Posterior vena cava (tissue), 2 donors: Measurements from ENCODE around the gene PAXX. TPM values are rescaled to one million over a fixed set of nuclear protein-coding genes. Genes with fewer than 3 reads are reported as not detected.
"Not testable (repeated sequence)": the region's sequence is repeated elsewhere in the genome, so short reads cannot be mapped to it uniquely, and the experiment has no call there.

Experiments
- DNase-seq: peaks from one replicate; pipeline ENCODE4 v3.0.0-alpha.2; 2020; ENCODE audit warnings: low spot score
- intact Hi-C, 2 donors: fragments of 100-400 bp; cut with DNase I; formaldehyde crosslinking; loops; one replicate each; pipeline versions ENCODE4 v1.14.1 to v1.14.2; 2022 to 2023
- total RNA-seq, 2 donors: library from RNA; stranded (reverse); fragmentation: NEBNext Ultra II Directional; extraction: Animal tissue kit (Norgen Biotek cat#: 25700); gene quantifications; one replicate each; pipeline ENCODE4 v1.2.1, GENCODE V29; 2021
- donor health status: DM: yes; HTN: yes; CAD: no.
- donor health status: DM: yes; HTN: yes; CAD: no.

The PAXX gene
- total RNA-seq, 2 donors from 2014 or later = 23.1 to 25.4 TPM

- intact Hi-C loops = no loop called here
- no peak for DNase-seq
Measured at GRCh38 chr9:137023157-137023556, 30.9 kb downstream of the PAXX start.

DNA sequence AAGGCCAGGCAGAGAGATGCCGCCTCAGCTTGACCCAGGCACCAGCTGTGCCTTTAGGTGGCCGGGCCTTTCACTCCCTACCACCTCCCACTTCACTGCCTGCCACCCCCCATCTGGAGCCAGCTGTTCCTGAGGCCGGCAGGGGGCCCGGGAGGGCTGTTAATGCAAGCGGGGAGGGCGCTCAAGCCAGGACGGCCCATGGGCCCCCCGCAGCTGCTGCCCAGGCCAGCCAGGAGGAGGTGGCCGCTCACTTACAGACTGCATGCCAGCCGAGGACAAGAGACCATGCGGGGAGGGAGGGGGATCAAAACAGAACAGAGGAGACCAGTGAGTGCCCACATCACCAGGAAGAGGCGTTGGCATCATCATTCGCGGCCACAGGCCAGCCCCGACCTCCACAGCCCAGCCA lies 31.4 kb downstream of the PAXX start:
- intact Hi-C loops = no loop called here

GRCh38 chr9:137025517-137025966 lies 33.3 kb downstream of the PAXX start:
- DNase-seq = no peak
- intact Hi-C loops = loop anchor here in 1 of 2 donors (5.0 kb wide), 1 partner anchor 238 kb away; no protein-coding TSS in a partner anchor

More for the DNA sequence above, 31.4 kb downstream of the PAXX start:
- no peak for DNase-seq

DNA sequence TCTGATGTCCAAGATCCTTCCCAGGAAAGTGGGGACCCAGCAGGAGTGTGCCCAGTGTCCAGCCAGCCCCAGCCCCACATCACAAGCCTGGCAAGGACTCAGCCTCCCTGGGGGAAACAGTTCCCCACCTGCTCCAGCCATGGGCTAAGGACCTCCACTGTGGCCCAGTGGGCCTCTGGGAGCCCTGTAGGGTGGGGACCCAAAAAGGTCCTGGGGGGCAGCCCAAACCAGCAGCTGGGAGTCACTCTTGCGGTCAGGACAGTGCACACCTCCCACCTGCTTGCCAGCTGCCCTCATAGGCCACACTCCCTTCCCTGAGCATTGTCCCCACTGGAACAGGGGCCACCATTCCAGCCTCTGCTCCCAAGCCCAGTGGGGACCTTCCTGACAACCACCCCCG lies 34.2 kb downstream of the PAXX start:
- DNase-seq = no peak
- intact Hi-C loops = loop anchor here (2.0 to 5.0 kb wide), 2 partner anchors 239 to 240 kb away; no protein-coding TSS in a partner anchor

DNA sequence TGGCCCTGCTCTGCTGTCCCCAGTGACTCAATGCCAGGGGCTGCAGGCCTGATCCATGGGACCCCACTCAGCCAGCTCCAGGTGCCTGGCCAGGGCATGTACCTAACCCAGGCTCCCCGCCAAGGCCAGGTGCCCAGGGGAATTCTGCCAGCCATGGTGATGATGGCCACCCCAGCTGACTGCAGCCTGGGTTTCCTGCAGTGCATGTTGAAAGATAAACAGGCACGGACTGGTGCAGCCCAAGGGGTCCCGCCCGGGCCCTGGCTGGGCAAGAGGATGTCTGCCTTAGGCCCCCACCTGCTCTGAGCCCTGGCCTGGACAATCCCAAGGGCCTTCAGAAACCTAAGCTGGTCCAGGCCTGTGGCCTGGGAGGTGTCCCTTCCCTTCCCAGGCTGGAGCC lies 34.6 kb downstream of the PAXX start:
- intact Hi-C loops = loop anchor here (2.0 to 5.0 kb wide), 2 partner anchors 240 kb away; no protein-coding TSS in a partner anchor
- no peak for DNase-seq

DNA sequence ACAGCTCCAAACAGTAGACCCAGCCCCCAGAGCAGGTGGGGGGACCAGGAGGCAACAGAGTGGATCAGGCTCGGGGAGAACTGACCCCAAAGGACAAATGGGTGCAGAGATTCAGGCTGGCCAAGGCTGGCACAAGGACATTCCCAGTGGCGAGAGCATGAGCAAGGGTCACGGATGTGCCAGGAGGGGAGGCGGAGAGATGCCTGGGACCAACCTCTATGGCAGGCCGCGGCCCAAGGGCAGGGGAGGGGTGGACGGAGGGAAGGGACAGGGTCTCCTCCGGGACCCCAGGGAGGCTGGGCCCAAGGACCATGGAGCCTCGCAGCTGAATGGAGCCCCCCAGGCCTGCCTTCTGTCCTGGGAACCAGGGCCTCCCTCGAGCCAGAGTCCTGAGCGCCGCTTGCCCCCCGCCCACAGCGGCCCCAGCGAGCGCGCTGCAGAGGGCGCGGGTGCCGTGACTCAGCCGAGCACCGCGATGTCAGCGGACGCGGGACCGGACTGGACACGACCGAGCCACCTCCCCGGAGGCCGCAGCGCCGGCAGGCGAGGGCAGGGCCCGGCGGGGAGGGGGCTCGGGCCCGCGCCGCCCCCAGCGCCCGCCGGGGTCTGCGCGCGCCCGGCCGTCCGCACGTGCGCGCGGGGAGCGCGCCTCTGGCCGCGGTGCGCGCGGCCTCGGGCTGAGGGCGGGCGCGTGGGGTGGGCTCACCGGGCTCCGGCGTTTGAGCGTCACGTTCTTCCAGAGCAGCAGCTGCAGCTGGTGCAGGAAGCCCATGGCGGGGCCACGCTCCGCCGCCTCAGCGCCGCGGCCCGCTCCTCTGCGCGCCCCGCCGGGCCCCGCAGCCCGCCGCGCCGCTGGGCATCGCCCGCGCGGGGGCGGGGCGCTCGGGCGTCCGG lies 35.4 kb downstream of the PAXX start, which contains the start of gene ABCA2:
Gene ABCA2, minus strand, starts transcription at position 869 of the 894 bp plus-strand sequence. Its CDS starts 97 bp downstream, at position 772.
- DNase-seq = no peak
- intact Hi-C loops = loop anchor here (2.0 to 5.0 kb wide), 2 partner anchors 240 to 241 kb away; no protein-coding TSS in a partner anchor

DNA sequence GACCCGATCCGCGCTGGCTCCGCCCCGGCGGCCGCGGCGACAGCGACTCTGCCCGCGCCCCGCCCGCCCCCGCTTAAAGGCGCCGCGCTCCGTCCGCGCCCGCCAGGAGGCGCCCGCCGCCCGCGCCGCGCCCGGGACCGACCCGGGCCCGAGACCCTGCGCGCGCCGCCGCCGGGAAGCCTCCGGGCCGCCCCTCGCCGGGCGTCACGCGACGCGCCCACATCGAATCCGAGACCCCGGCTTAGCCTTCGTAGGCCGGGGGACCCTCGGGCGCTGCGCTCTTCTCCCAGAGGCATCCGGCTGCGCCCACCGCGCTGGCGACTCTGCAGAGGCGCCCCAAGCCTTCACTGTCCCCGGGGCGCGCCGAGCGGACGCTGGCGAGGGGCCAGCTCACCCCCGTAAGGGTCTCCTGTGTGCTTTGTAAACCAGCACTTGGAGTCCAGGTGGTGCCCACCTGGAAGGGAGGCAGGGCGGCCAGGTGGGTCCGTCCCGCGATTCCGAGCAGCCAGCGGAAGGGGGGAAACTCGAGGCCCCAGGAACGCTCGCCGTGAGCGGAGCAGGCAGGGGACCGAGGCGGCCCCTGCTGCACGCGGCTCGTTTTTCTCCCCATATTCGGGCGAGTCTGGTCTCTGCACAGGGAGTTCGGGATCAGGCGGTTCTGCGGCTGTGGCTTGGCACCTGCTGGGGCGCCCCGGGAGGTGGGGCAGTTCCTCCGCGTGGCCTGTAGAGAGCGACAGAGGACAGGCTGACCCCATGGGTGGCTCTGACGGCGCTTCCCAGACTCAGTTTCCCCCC lies 36.2 kb downstream of the PAXX start:
- intact Hi-C loops = loop anchor here in 1 of 2 donors (5.0 kb wide), 1 partner anchor 241 kb away; no protein-coding TSS in a partner anchor
- no peak for DNase-seq

GRCh38 chr9:137029058-137029936 lies 37.1 kb downstream of the PAXX start:
- intact Hi-C loops = loop anchor here in 1 of 2 donors (5.0 kb wide), 1 partner anchor 242 kb away; no protein-coding TSS in a partner anchor
- DNase-seq = peak; percentile 95

- intact Hi-C loops = loop anchor here in 1 of 2 donors (10.0 kb wide), 1 partner anchor 185 kb away; the partner anchor contains the start of genes AJM1 and PHPT1
- no peak for DNase-seq
Measured at GRCh38 chr9:137030006-137030405, 37.8 kb downstream of the PAXX start.

- DNase-seq = no peak
- intact Hi-C loops = loop anchor here in 1 of 2 donors (10.0 kb wide), 1 partner anchor 186 kb away; the partner anchor contains the start of genes AJM1 and PHPT1
Measured at GRCh38 chr9:137030538-137031527, 38.6 kb downstream of the PAXX start.

GRCh38 chr9:137031904-137032640 lies 39.9 kb downstream of the PAXX start, which contains the start of gene FUT7:
TSS of gene FUT7 (minus strand) at chr9:137032088. CDS start at chr9:137031991, 97 bp downstream.
- intact Hi-C loops = loop anchor here in 1 of 2 donors (10.0 kb wide), 1 partner anchor 187 kb away; the partner anchor contains the start of genes AJM1 and PHPT1
- no peak for DNase-seq

- DNase-seq = peak; percentile 93
- intact Hi-C loops = loop anchor here in 1 of 2 donors (10.0 kb wide), 1 partner anchor 188 kb away; the partner anchor contains the start of genes AJM1 and PHPT1
Measured at GRCh38 chr9:137032858-137033257, 40.6 kb downstream of the PAXX start.

GRCh38 chr9:137033481-137033880 lies 41.3 kb downstream of the PAXX start:
- not testable (repeated sequence) for DNase-seq

DNA sequence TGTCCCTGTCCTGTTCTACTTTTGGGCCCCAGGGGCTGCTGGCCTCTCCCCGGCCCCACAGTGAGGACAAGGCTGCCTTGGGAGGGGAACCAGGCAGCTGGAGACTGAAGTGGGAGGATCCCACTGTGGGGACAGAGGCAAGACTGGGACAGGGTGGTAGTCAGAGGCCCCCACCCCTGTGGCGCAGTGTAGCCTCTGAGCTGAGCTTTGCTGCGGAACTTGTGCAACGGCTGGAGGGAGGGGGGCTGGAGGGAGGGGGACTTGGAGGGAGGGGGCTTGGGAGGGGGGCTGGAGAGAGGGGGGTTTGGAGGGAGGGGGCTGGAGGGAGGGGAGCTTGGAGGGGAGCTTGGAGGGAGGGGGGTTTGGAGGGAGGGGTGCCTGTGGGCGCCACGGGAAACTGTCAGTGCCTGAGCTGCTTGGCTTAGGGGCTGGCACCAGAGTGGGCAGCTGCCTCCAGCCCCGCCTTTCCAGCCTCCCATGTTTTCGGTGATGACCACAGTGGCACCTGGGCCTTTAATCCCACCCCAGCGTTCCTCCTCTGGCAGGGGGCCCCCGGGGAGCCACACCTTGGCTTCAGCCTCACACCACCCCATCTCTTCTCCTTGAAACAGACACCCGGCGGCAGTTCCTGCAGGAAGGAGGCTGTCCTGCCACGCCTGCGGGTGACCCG lies 42.0 kb downstream of the PAXX start:
- DNase-seq = no peak
- intact Hi-C loops = loop anchor here (2.0 to 10.0 kb wide), 2 partner anchors 189 to 249 kb away; partner anchors contain the start of genes AJM1 (in 1 of the 2) and PHPT1 (in 1 of the 2)

More at GRCh38 chr9:137033481-137033880, 41.3 kb downstream of the PAXX start:
- intact Hi-C loops = loop anchor here in 1 of 2 donors (10.0 kb wide), 1 partner anchor 189 kb away; the partner anchor contains the start of genes AJM1 and PHPT1
